GM12801 (cell line): Measurements from ENCODE around the gene ARL15.

ENCODE experiments used
- CTCF ChIP-seq: IDR thresholded peaks from one replicate; pipeline ENCODE4 v1.5.1; 2011; ENCODE audit warnings: control low read depth; ENCODE audit not compliant: insufficient read length; ENCODE audit errors: extremely low read depth

The ARL15 gene

GRCh38 chr5:53969176-53969730, 341.1 kb downstream of the ARL15 start:
- TF ChIP-seq CTCF = no peak

- TF ChIP-seq CTCF = no peak
Observed at GRCh38 chr5:53965459-53965858, 344.9 kb downstream of the ARL15 start.

GRCh38 chr5:53963958-53964357, 346.4 kb downstream of the ARL15 start:
- TF ChIP-seq CTCF = no peak

- TF ChIP-seq CTCF = no peak
Observed at GRCh38 chr5:53962306-53962705, 348.1 kb downstream of the ARL15 start.

GRCh38 chr5:53956632-53957031, 353.7 kb downstream of the ARL15 start:
- no peak for TF ChIP-seq CTCF

- TF ChIP-seq CTCF = no peak
Observed at GRCh38 chr5:53956196-53956595, 354.2 kb downstream of the ARL15 start.

- no peak for TF ChIP-seq CTCF
Observed at GRCh38 chr5:53950621-53951020, 359.8 kb downstream of the ARL15 start.
